IMR-90 (cell line): Measurements from ENCODE around the gene COLEC12. TPM values are rescaled to one million over a fixed set of nuclear protein-coding genes. Genes with fewer than 3 reads are reported as not detected.

Source experiments
- ATAC-seq: fragments of 200-7000 bp; cut with Tn5 transposase; 2 replicates; pipeline ENCODE4 v1.9.1; 2020; ENCODE audit warnings: low read depth, mild to moderate bottlenecking, moderate library complexity
- BruUV-seq: library from RNA; stranded (reverse); fragments of 400-500 nt; replicated peaks from 2 replicates; lab custom pipeline; 2021; lab: Mats Ljungman, UMichigan
- CTCF ChIA-PET: fragments of 300-600 bp; formaldehyde crosslinking; extraction: SDS; loops from one replicate; lab custom pipeline; 2021; ENCODE audit warnings: antibody characterized with exemption; lab: Yijun Ruan, JAX
- POLR2A ChIA-PET: fragments of 300-600 bp; sonication (Branson Sonifier 250); formaldehyde crosslinking; loops from one replicate; lab custom pipeline; 2022; ENCODE audit warnings: antibody characterized with exemption; ENCODE audit not compliant: unreplicated experiment; lab: Charles Lee
- DNase-seq: peaks from one replicate; pipeline ENCODE4 v3.0.0; 2013
- H2AFZ ChIP-seq: replicated peaks from 2 replicates; pipeline ENCODE3; 2013; ENCODE audit warnings: low read length, mild to moderate bottlenecking; ENCODE audit not compliant: poor library complexity
- H2AK5ac ChIP-seq: 2 replicates; pipeline ENCODE4 v1.6.1; 2013; ENCODE audit warnings: low read depth, low read length, inconsistent platforms
- H2AK9ac ChIP-seq: replicated peaks from 2 replicates; pipeline ENCODE3; 2013; ENCODE audit warnings: mild to moderate bottlenecking, low read depth, low read length, moderate library complexity; ENCODE audit not compliant: poor library complexity
- H2BK120ac ChIP-seq: 2 replicates; pipeline ENCODE4 v1.6.1; 2013; ENCODE audit warnings: low read depth, low read length, inconsistent platforms
- H2BK15ac ChIP-seq: 3 replicates; pipeline ENCODE4 v1.6.1; 2013; ENCODE audit warnings: low read depth, low read length, inconsistent platforms
- H2BK20ac ChIP-seq: 2 replicates; pipeline ENCODE4 v1.6.1; 2013; ENCODE audit warnings: low read depth, mild to moderate bottlenecking, inconsistent platforms, low read length, moderate library complexity
- H2BK5ac ChIP-seq: 2 replicates; pipeline ENCODE4 v1.6.1; 2013; ENCODE audit warnings: mild to moderate bottlenecking, low read depth, low read length, inconsistent platforms; ENCODE audit not compliant: poor library complexity, severe bottlenecking
- H3K14ac ChIP-seq: replicated peaks from 2 replicates; pipeline ENCODE4 v1.6.1; 2013; ENCODE audit warnings: low read depth, low read length, inconsistent platforms
- H3K18ac ChIP-seq: 2 replicates; pipeline ENCODE4 v1.6.1; 2013; ENCODE audit warnings: low read depth, low read length, control low read depth
- H3K23ac ChIP-seq: 2 replicates; pipeline ENCODE4 v1.6.1; 2013; ENCODE audit warnings: low read depth, low read length, inconsistent platforms
- H3K27ac ChIP-seq: 2 replicates; pipeline ENCODE4 v1.5.1; 2013; ENCODE audit warnings: mild to moderate bottlenecking, control low read depth, low read length; ENCODE audit not compliant: insufficient read depth
- H3K27me3 ChIP-seq: 2 replicates; pipeline ENCODE4 v1.6.1; 2013; ENCODE audit warnings: low read length; ENCODE audit not compliant: control insufficient read depth, insufficient read depth
- H3K36me3 ChIP-seq: 2 replicates; pipeline ENCODE4 v1.6.1; 2013; ENCODE audit warnings: low read length, mixed read lengths; ENCODE audit not compliant: control insufficient read depth, insufficient read depth
- H3K4ac ChIP-seq: 2 replicates; pipeline ENCODE4 v1.6.1; 2013; ENCODE audit warnings: low read depth, low read length, inconsistent platforms
- H3K4me1 ChIP-seq: 2 replicates; pipeline ENCODE4 v1.6.1; 2013; ENCODE audit warnings: low read length, mixed read lengths; ENCODE audit not compliant: control insufficient read depth, insufficient read depth
- H3K4me2 ChIP-seq: 2 replicates; pipeline ENCODE4 v1.6.1; 2013; ENCODE audit warnings: low read depth, mild to moderate bottlenecking, control low read depth, low read length, moderate library complexity
- H3K4me3 ChIP-seq: 2 replicates; pipeline ENCODE4 v1.5.1; 2013; ENCODE audit warnings: low read depth, mild to moderate bottlenecking, control low read depth, low read length, moderate library complexity; ENCODE audit not compliant: insufficient read depth
- H3K56ac ChIP-seq: 2 replicates; pipeline ENCODE4 v1.6.1; 2013; ENCODE audit warnings: low read length, inconsistent platforms; ENCODE audit not compliant: insufficient read depth; ENCODE audit errors: extremely low read depth
- H3K79me1 ChIP-seq, 2 experiments: 2 replicates each; pipeline ENCODE4 v1.6.1; 2013; ENCODE audit warnings: low read length in 2 of 2, inconsistent platforms in 1 of 2, low read depth in 1 of 2
- H3K9ac ChIP-seq: 2 replicates; pipeline ENCODE4 v1.6.1; 2013; ENCODE audit warnings: low read depth, low read length, control low read depth
- H3K9me1 ChIP-seq: 2 replicates; pipeline ENCODE4 v1.6.1; 2013; ENCODE audit warnings: low read length, inconsistent platforms; ENCODE audit not compliant: insufficient read depth
- H3K9me3 ChIP-seq: 2 replicates; pipeline ENCODE4 v1.6.1; 2013; ENCODE audit warnings: low read length; ENCODE audit not compliant: control insufficient read depth, insufficient read depth
- H4K20me1 ChIP-seq: 2 replicates; pipeline ENCODE4 v1.6.1; 2013; ENCODE audit warnings: low read length, inconsistent platforms; ENCODE audit not compliant: insufficient read depth
- H4K5ac ChIP-seq: 2 replicates; pipeline ENCODE4 v1.6.1; 2013; ENCODE audit warnings: mild to moderate bottlenecking, low read depth, low read length, control low read depth
- H4K8ac ChIP-seq, 2 experiments: 2 replicates each; pipeline ENCODE4 v1.6.1; 2013; ENCODE audit warnings: low read depth in 2 of 2, low read length in 2 of 2, control low read depth in 1 of 2, inconsistent platforms in 1 of 2
- H4K91ac ChIP-seq: 2 replicates; pipeline ENCODE4 v1.6.1; 2013; ENCODE audit warnings: low read depth, low read length, inconsistent platforms; ENCODE audit not compliant: insufficient read depth
- BHLHE40 ChIP-seq: fragments of 150-350 bp; IDR thresholded peaks from 2 replicates; pipeline ENCODE4 v1.6.1; 2016; ENCODE audit warnings: mild to moderate bottlenecking, low read depth, low read length
- CEBPB ChIP-seq: IDR thresholded peaks from 2 replicates; pipeline ENCODE4 v1.6.1; 2012; ENCODE audit warnings: low read depth, low read length, improper control_type of control experiment
- CHD1 ChIP-seq: IDR thresholded peaks from 2 replicates; pipeline ENCODE4 v1.6.1; 2012; ENCODE audit warnings: low read depth, low read length, improper control_type of control experiment
- FOS ChIP-seq: fragments of 150-350 bp; IDR thresholded peaks from 2 replicates; pipeline ENCODE4 v1.6.1; 2016; ENCODE audit warnings: low read depth, low read length
- MAFK ChIP-seq: IDR thresholded peaks from 2 replicates; pipeline ENCODE4 v1.6.1; 2012; ENCODE audit warnings: low read depth, low read length, improper control_type of control experiment
- MAZ ChIP-seq: IDR thresholded peaks from 2 replicates; pipeline ENCODE4 v1.6.1; 2012; ENCODE audit warnings: low read depth, mild to moderate bottlenecking, low read length, improper control_type of control experiment, moderate library complexity, borderline replicate concordance
- MXI1 ChIP-seq: IDR thresholded peaks from 2 replicates; pipeline ENCODE4 v1.6.1; 2012; ENCODE audit warnings: low read depth, mild to moderate bottlenecking, low read length, moderate library complexity, borderline replicate concordance
- NFE2L2 ChIP-seq: fragments of 150-350 bp; IDR thresholded peaks from 2 replicates; pipeline ENCODE4 v1.6.1; 2016; ENCODE audit warnings: low read depth, mild to moderate bottlenecking, low read length
- POLR2A ChIP-seq: IDR thresholded peaks from 2 replicates; pipeline ENCODE4 v1.6.1; 2012; ENCODE audit warnings: mild to moderate bottlenecking, low read depth, low read length
- RAD21 ChIP-seq: IDR thresholded peaks from 2 replicates; pipeline ENCODE4 v1.6.1; 2012; ENCODE audit warnings: low read length, improper control_type of control experiment
- RFX5 ChIP-seq: IDR thresholded peaks from 2 replicates; pipeline ENCODE4 v1.8.0; 2012; ENCODE audit warnings: low read depth, mild to moderate bottlenecking, low read length, moderate library complexity
- WGBS, 2 experiments: methylation state at CpG; one replicate each; pipeline versions ENCODE4 v1.1.5 to v1.1.7; 2013; ENCODE audit warnings: missing lambda C conversion rate in 2 of 2; ENCODE audit not compliant: insufficient read length in 1 of 2; ENCODE audit errors: extremely low coverage in 2 of 2; 5-methylcytosine and 5-hydroxymethylcytosine counted together
- dilution Hi-C: fragments of 300-500 bp; cut with HindIII; formaldehyde crosslinking; loops from one replicate; pipeline ENCODE4 v1.14.3; 2018; ENCODE audit warnings: low sequenced_read_pairs; ENCODE audit not compliant: unreplicated experiment
- in situ Hi-C: fragments of 300-500 bp; cut with MboI; formaldehyde crosslinking; loops from 3 replicates; pipeline ENCODE4 v1.14.3; 2019; ENCODE audit warnings: low sequenced_read_pairs, inconsistent platforms, mixed read lengths
- intact Hi-C: fragments of 100-400 bp; cut with micrococcal nuclease; formaldehyde crosslinking; loops from 2 replicates; pipeline ENCODE4 v1.10.0; 2022
- polyA plus RNA-seq, 3 experiments: library from polyadenylated mRNA; depleted of rRNA; stranded (reverse); fragments of >200 nt; gene quantifications; 2 replicates each; pipeline ENCODE4 v1.2.3, GENCODE V29; 2012; ENCODE audit warnings: low replicate concordance in 1 of 3
- total RNA-seq: library from RNA; depleted of rRNA; stranded (reverse); fragments of >200 nt; gene quantifications from 2 replicates; pipeline ENCODE4 v1.2.3, GENCODE V29; 2012
- TF ChIP-seq, protein P1 (sequence below): conservative IDR thresholded peaks from 2 replicates; pipeline ENCODE4 v1.5.1; 2012; ENCODE audit warnings: mild to moderate bottlenecking, low read depth, low read length, improper control_type of control experiment
- TF ChIP-seq, protein P2 (sequence below): fragments of 150-350 bp; IDR thresholded peaks from 2 replicates; pipeline ENCODE4 v1.6.1; 2016; ENCODE audit warnings: low read depth, mild to moderate bottlenecking, low read length, moderate library complexity, borderline replicate concordance
- TF ChIP-seq, protein P3 (sequence below): fragments of 150-350 bp; IDR thresholded peaks from 2 replicates; pipeline ENCODE4 v1.6.1; 2017; ENCODE audit warnings: mild to moderate bottlenecking, antibody characterized with exemption, low read length, low read depth

The COLEC12 gene
- total and polyA plus RNA-seq, 2 of the 4 experiments (the other 2 are of a cell fraction) = 1.0 to 2.3 TPM

DNA sequence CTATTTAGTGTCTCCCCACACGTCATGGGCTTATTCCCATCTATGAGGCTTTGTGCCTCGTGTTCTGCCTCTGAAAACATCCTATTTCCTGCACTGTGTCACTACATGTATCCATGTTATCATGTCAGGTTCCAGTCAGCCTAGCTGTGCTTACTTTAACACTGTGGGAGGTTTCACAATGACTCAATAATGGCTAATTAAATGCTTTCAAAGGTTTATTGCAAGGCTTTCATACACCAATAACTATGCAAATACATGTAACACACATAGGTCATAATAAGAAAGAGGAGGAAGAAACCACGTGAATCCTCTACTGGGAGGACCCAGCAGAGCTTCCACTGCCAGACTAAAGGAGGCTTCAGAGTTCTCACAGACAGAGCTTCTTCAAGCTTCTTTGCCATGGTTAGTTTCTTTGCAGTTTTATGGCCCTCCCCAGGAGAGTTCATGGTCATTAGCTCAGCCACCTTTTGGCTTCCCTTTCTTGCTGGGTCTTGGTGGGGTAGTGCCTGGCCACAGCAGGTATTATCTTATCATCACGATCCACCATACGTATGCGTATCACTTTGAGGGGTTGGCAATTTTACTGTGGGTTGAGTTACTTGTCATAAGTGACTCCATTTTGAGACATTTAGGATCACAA is 5.1 kb upstream of the COLEC12 start:
- Histone ChIP-seq H3K4me3 (no peak overlapping the region), H3K18ac (no peak overlapping the region), H2BK15ac (no peak overlapping the region), H4K20me1 (no peaks in the 10 kb centered on the region), H3K36me3 (no peaks in the 10 kb centered on the region), H3K27ac (no peak overlapping the region), H3K4ac (no peak overlapping the region), H3K23ac (no peak overlapping the region), H3K27me3 (peaks cover 46% of the 10 kb centered on the region), H2AK9ac (no peak overlapping the region), H3K9me1 (no peaks in the 10 kb centered on the region), H2BK5ac (no peak overlapping the region), H2AK5ac (no peak overlapping the region), H3K4me1 (no peaks in the 10 kb centered on the region), H2AFZ (no peak overlapping the region), H3K9ac (no peak overlapping the region), H3K4me2 (no peak overlapping the region), H3K79me1 (no peaks in the 10 kb centered on the region), H4K5ac (no peak overlapping the region), H3K9me3 (no peaks in the 10 kb centered on the region), H3K14ac (no peak overlapping the region), H4K91ac (no peak overlapping the region), H2BK20ac (no peak overlapping the region), H2BK120ac (no peak overlapping the region), H3K56ac (no peak overlapping the region), H4K8ac (no peak overlapping the region)
- BruUV-seq = no TSS peak
- dilution Hi-C loops = no loop called here
- DNase-seq (no peak), ATAC-seq (no peak)
- ChIA-PET POLR2A (no interaction called here), CTCF (interaction anchor here (2.2 kb wide), 1 partner anchor 9 kb away, joined by 5 read pairs; no protein-coding TSS in a partner anchor)
- in situ Hi-C loops = no loop called here
- 41% methylated on average over 2 of the region's 6 CpGs; no CpG with 5 or more reads in 1 of the 2 experiments for WGBS, 2 experiments
- intact Hi-C loops = no loop called here
- TF ChIP-seq FOS (no peak), RFX5 (no peak), RAD21 (no peak), BHLHE40 (no peak), NFE2L2 (no peak), MXI1 (no peak), MAZ (no peak), CHD1 (no peak), CEBPB (no peak), POLR2A (no peak), MAFK (no peak)
- TF ChIP-seq, protein P1, sequence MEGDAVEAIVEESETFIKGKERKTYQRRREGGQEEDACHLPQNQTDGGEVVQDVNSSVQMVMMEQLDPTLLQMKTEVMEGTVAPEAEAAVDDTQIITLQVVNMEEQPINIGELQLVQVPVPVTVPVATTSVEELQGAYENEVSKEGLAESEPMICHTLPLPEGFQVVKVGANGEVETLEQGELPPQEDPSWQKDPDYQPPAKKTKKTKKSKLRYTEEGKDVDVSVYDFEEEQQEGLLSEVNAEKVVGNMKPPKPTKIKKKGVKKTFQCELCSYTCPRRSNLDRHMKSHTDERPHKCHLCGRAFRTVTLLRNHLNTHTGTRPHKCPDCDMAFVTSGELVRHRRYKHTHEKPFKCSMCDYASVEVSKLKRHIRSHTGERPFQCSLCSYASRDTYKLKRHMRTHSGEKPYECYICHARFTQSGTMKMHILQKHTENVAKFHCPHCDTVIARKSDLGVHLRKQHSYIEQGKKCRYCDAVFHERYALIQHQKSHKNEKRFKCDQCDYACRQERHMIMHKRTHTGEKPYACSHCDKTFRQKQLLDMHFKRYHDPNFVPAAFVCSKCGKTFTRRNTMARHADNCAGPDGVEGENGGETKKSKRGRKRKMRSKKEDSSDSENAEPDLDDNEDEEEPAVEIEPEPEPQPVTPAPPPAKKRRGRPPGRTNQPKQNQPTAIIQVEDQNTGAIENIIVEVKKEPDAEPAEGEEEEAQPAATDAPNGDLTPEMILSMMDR = no peak
- TF ChIP-seq, protein P2, sequence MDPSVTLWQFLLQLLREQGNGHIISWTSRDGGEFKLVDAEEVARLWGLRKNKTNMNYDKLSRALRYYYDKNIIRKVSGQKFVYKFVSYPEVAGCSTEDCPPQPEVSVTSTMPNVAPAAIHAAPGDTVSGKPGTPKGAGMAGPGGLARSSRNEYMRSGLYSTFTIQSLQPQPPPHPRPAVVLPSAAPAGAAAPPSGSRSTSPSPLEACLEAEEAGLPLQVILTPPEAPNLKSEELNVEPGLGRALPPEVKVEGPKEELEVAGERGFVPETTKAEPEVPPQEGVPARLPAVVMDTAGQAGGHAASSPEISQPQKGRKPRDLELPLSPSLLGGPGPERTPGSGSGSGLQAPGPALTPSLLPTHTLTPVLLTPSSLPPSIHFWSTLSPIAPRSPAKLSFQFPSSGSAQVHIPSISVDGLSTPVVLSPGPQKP = no peak
- TF ChIP-seq, protein P3, sequence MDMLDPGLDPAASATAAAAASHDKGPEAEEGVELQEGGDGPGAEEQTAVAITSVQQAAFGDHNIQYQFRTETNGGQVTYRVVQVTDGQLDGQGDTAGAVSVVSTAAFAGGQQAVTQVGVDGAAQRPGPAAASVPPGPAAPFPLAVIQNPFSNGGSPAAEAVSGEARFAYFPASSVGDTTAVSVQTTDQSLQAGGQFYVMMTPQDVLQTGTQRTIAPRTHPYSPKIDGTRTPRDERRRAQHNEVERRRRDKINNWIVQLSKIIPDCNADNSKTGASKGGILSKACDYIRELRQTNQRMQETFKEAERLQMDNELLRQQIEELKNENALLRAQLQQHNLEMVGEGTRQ = no peak
